ENCODE measurements around the gene DDB1. TPM values are rescaled to one million over a fixed set of nuclear protein-coding genes. Genes with fewer than 3 reads are reported as not detected.
A peak's percentile ranks its signal among the peaks of the same experiment; 100 is the strongest.

DDB1 gene
- total RNA-seq, 1 donor from 2014 or later = 175 TPM

DNA sequence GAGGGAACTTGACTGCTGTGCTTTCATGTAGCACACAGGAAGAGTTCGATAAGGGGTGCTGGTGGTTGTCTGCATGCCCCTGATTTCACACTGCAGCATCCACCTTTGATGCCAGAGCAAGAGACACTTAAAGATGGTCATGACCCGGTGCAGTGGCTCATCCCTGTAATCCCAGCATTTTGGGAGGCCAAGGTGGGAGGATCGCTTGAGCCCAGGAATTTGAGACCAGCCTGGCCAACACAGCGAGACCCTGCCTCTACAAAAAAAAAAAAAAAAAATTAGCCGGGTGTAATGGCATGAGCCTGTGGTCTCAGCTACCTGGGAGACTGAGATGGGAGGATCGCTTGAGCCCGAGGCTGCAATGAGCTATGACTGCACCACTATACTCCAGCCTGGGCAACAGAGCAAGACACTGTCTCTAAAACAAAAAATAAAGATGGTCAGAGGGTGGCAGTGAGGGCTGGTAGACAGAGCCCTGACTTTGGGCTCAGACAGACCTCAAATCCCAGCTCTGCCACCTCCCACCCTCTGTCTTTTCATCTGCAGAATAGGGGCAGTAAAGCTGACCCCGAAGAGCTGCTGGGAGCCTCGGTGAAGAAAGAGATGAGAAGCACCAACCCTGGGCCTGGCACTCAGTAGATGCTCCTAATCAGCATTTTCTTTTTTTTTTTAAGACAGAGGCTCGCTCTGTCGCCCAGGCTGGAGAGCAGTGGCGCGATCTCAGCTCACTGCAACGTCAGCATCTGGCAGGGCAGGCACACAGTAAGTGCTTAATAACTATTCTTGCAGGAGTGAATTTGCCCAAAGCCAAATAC lies 55.5 kb downstream of the DDB1 start:
- no peak overlapping the region for H3K4me3 ChIP-seq (ENCODE audit: low read depth, low read length)
- no peak for DNase-seq (ENCODE audit: low read depth)
- TF ChIP-seq, protein P1, sequence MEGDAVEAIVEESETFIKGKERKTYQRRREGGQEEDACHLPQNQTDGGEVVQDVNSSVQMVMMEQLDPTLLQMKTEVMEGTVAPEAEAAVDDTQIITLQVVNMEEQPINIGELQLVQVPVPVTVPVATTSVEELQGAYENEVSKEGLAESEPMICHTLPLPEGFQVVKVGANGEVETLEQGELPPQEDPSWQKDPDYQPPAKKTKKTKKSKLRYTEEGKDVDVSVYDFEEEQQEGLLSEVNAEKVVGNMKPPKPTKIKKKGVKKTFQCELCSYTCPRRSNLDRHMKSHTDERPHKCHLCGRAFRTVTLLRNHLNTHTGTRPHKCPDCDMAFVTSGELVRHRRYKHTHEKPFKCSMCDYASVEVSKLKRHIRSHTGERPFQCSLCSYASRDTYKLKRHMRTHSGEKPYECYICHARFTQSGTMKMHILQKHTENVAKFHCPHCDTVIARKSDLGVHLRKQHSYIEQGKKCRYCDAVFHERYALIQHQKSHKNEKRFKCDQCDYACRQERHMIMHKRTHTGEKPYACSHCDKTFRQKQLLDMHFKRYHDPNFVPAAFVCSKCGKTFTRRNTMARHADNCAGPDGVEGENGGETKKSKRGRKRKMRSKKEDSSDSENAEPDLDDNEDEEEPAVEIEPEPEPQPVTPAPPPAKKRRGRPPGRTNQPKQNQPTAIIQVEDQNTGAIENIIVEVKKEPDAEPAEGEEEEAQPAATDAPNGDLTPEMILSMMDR (conservative IDR thresholded peaks at IDR 0.05; ENCODE audit: low read depth, low read length) = no peak

DNA sequence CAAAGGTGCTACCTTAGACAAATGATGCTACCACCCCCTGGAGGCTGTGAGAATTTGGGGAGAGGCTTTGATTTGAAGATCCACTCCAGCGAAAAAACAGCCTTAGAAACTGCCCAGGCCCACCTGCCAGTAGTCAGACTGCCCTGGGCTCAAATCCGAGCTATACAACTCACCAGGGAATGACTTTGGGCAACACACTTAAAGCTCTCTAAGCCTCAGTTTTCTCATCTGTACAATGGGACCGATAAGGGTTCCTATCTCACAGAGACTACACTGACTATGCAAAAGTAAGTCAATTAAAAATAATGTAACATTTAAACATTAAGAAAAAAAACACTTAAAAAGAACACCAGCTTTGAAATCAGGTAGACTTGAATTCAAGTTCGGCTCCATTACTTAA lies 57.7 kb downstream of the DDB1 start:
- DNase-seq (ENCODE audit: low read depth) = no peak
- TF ChIP-seq, protein P1 (conservative IDR thresholded peaks at IDR 0.05; ENCODE audit: low read depth, low read length) = no peak
- no peak overlapping the region for H3K4me3 ChIP-seq (ENCODE audit: low read depth, low read length)

DNA sequence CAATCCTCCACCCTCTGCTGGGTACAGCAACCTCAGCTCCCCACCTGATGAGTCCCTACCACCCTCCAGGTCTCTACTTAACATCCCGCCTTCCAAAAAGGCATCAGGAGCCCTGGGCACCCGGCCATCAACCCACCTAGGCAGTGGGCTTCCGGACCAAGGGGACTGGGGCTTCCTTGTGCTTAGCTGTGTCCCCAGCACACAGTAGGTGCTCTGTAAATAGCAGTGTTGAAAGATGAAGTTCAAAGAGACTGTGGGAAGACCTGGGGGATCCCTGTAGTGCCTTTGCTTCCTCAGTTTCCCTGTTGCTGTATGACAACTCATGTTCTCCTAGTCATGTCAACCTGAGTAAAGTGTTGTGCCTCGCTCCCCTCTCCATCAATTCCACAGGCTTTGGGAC lies 58.8 kb downstream of the DDB1 start:
- no peak overlapping the region for H3K4me3 ChIP-seq (ENCODE audit: low read depth, low read length)
- no peak for DNase-seq (ENCODE audit: low read depth)
- TF ChIP-seq, protein P1 (conservative IDR thresholded peaks at IDR 0.05; ENCODE audit: low read depth, low read length) = no peak

DNA sequence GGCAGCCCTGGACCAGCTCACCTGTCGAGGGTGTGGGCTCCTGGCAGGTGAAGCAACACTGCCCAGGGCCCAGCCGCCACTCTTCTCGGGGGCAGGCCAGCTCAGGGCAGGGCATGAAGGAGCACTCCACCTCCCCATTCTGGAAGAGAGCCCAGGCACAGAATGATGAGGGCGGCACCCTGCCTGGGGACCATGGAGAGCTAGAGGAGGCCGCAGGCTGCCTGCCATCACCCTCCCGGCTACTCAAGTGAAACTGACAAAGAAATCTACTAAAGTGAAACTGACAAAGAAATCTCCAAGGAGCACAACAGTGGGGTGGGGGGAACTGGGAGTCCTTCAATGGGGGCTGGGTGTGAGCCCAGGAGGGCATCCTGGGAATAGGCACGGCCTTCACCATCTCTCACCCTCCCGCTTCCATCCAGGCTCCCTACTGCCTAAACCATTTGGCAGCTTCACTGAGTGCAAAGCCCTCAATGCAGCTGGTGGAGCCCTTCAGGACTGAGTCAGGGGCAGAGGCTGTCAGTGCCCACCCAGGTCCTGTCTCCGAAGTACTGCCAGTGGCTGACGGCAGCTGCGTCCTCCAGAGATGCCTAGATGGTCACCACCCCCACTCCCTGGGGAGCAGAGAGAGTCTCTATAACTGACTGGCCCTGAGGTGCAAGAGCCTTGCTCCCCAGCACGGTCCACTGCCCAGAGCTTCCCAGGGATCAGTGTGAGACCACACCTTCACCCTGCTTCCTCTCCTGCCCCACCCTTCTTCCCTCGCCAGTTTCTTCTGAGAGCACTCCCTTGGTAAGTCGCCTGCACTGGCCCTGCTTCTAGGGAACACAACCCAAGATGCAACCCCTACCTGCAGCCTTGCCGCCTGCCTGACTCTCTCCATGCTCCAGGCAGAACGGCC lies 59.5 kb downstream of the DDB1 start:
- DNase-seq (ENCODE audit: low read depth) = no peak
- no peak overlapping the region for H3K4me3 ChIP-seq (ENCODE audit: low read depth, low read length)
- TF ChIP-seq, protein P1 (conservative IDR thresholded peaks at IDR 0.05; ENCODE audit: low read depth, low read length) = no peak

DNA sequence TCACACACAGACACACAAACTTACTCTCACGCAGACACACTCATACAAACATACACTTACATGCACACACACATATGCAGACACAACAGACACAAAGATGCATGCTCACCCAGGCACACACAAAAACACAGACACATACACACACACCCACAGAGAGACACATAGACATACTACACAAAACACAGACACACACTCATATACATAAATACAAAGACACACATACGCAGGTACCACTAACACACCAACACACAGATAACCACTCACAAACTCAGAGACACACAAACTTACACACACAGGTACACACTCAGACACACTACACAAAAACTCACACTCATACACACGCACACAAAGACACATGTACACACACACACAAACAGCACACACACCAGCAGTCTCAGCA lies 60.2 kb downstream of the DDB1 start:
- no peak for DNase-seq (ENCODE audit: low read depth)
- no peak overlapping the region for H3K4me3 ChIP-seq (ENCODE audit: low read depth, low read length)
- TF ChIP-seq, protein P1 (conservative IDR thresholded peaks at IDR 0.05; ENCODE audit: low read depth, low read length) = no peak

DNA sequence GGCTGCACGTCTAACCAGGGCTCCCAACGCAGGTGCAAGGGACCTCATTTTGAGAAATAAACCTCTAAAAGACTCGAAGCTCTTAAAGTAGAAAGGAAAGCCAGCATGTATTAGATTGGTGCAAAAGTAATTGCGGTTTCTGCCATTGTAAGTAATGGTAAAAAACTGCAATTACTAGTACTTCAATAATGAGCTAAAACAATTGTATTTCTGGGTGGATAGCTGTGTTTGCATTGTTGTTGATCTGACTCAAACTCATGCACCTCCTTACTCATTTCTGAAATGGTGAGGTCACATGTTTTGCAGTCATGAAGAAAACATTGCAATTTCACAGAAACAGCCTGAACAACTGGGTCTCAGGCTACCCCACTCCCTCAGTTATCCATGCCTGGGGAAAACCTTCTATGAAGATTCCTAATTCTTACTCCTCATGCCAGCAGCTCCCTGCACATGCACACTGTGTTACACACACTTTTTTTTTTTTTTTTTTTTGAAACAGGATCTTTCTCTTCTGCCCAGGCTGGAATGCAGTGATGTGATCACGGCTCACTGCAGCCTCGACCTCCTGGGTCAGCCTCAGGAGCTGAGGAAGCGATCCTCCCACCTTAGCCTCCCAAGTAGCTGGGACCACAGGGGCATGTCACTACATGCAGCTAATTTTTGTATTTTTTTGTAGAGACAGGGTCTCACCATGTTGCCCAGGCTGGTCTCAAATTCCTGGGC lies 62.4 kb downstream of the DDB1 start:
- H3K4me3 ChIP-seq (ENCODE audit: low read depth, low read length) = no peak overlapping the region
- TF ChIP-seq, protein P1 (conservative IDR thresholded peaks at IDR 0.05; ENCODE audit: low read depth, low read length) = no peak
- peak; percentile 56 for DNase-seq (ENCODE audit: low read depth)

Measured in epithelial cell of proximal tubule (primary cell).